ENCODE results near the gene TIPIN.

- TF ChIP-seq POLR2AphosphoS2 (conservative IDR thresholded peaks at IDR 0.05; ENCODE audit: low read length) (no peak), REST (IDR thresholded peaks at IDR 0.05) (no peak), FOSB (CRISPR knock-in tag; IDR thresholded peaks at IDR 0.05) (no peak), PHF8 (IDR thresholded peaks at IDR 0.05; ENCODE audit: borderline replicate concordance, low read depth) (no peak), POLR2A (IDR thresholded peaks at IDR 0.05; ENCODE audit: low read length) (no peak), EP300 (IDR thresholded peaks at IDR 0.05) (no peak)
These were observed 46.7 kb downstream of the TIPIN start for GRCh38 chr15:66309828-66310227.
